Prostate gland (tissue), 2 donors: ENCODE measurements around the gene CCL18. TPM values are rescaled to one million over a fixed set of nuclear protein-coding genes. Genes with fewer than 3 reads are reported as not detected.
"Not testable (repeated sequence)": the region's sequence is repeated elsewhere in the genome, so short reads cannot be mapped to it uniquely, and the experiment has no call there.

Experiments used
- DNase-seq: peaks from one replicate; pipeline ENCODE4 v3.0.0-alpha.2; 2019; ENCODE audit warnings: low spot score
- H3K27ac ChIP-seq, 2 donors: fragments of 200-600 bp; sonication (generic); 2 replicates each; pipeline ENCODE4 v1.5.1; 2017 to 2019
- H3K27me3 ChIP-seq: fragments of 200-600 bp; sonication (generic); replicated peaks from 2 replicates; pipeline ENCODE4 v1.5.1; 2019; ENCODE audit not compliant: insufficient read depth
- H3K36me3 ChIP-seq, 2 donors: fragments of 200-600 bp; sonication (generic); 1 replicate in 1 of 2; 2 replicates in 1 of 2; pipeline versions ENCODE4 v1.5.1 to v1.8.1; 2017 to 2019
- H3K4me1 ChIP-seq: fragments of 200-600 bp; sonication (generic); replicated peaks from 2 replicates; pipeline ENCODE4 v1.5.1; 2019
- H3K4me3 ChIP-seq, 2 donors: fragments of 200-600 bp; sonication (generic); 2 replicates each; pipeline ENCODE4 v1.5.1; 2017 to 2019
- H3K9me3 ChIP-seq: fragments of 200-600 bp; sonication (generic); 2 replicates; pipeline ENCODE4 v1.5.1; 2017
- POLR2A ChIP-seq: fragments of 450-650 bp; IDR thresholded peaks from one replicate; pipeline ENCODE4 v1.6.1; 2016; ENCODE audit warnings: antibody characterized with exemption, mild to moderate bottlenecking
- POLR2AphosphoS5 ChIP-seq: sonication (generic); formaldehyde crosslinking; IDR thresholded peaks from one replicate; pipeline ENCODE4 v1.6.1; 2017; ENCODE audit warnings: antibody characterized with exemption
- WGBS: methylation state at CpG from one replicate; pipeline ENCODE4 v1.1.5; 2018; 5-methylcytosine and 5-hydroxymethylcytosine counted together
- intact Hi-C: fragments of 100-400 bp; cut with DNase I; formaldehyde crosslinking; loops from one replicate; pipeline ENCODE4 v1.14.2; 2022
- total RNA-seq, 2 donors: library from RNA; depleted of rRNA; stranded (reverse); fragments of >200 nt; gene quantifications; one replicate each; pipeline ENCODE4 v1.1.0, GENCODE V29; 2016
- TF ChIP-seq, protein P1 (sequence below), 4 experiments: fragments of 200-600 bp in 2 of 4; fragments of 450-650 bp in 2 of 4; sonication (generic) in 2 of 4; IDR thresholded peaks; 1 replicate in 3 of 4; 2 replicates in 1 of 4; pipeline ENCODE4 v1.5.1; 2016 to 2019; ENCODE audit warnings: antibody characterized with exemption in 4 of 4, mild to moderate bottlenecking in 2 of 4, moderate library complexity in 2 of 4

CCL18 gene
- total RNA-seq, 2 donors from 2014 or later: 2.4 TPM; not detected in 1

DNA sequence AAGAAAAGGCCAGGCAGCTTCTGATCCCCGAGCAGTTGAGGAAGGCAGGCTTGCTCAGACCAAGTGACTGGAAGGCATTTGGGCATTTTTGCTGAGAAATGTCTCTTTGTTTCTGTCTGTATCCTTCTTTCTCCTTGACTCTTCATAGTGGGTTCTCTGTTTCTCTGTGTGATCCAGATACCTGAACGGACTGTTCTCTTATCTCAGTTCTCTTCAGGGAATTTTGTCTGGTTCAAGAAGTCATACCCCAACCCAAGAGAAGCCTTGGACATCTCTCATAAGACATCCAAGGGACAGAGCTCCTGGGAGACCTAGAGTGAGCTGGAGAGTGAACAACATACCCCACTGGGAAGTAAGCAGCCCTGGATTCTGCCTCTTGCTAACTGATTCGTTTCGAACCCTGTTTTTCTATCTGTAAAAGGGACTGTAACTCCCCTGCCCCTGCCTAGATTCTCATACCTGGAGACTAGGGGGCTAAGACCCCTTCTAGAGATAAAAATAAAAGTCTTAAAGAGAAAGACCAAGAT, 25.3 kb downstream of the CCL18 start:
- WGBS: 77% methylated on average over 4 of the region's 4 CpGs
- no peak for DNase-seq
- no peak overlapping the region for H3K27ac ChIP-seq

GRCh38 chr17:36089888-36090836, 26.1 kb downstream of the CCL18 start, which contains the start of gene CCL3:
TSS of gene CCL3 (minus strand) at chr17:36090143. CDS start at chr17:36090058, 85 bp downstream.
- Histone ChIP-seq H3K27ac (no peak within 1 kb of the TSS), H3K4me3 (no peak within 1 kb of the TSS), H3K9me3 (no peaks in the 10 kb centered on the region), H3K36me3 (no peaks in the 10 kb centered on the region), H3K27me3 (no peaks in the 10 kb centered on the region), H3K4me1 (no peaks in the 10 kb centered on the region)
- WGBS: 63% methylated on average over 9 of the region's 9 CpGs
- DNase-seq: no peak
- TF ChIP-seq POLR2A: no peak
- no peak for TF ChIP-seq POLR2AphosphoS5
- TF ChIP-seq, protein P1, sequence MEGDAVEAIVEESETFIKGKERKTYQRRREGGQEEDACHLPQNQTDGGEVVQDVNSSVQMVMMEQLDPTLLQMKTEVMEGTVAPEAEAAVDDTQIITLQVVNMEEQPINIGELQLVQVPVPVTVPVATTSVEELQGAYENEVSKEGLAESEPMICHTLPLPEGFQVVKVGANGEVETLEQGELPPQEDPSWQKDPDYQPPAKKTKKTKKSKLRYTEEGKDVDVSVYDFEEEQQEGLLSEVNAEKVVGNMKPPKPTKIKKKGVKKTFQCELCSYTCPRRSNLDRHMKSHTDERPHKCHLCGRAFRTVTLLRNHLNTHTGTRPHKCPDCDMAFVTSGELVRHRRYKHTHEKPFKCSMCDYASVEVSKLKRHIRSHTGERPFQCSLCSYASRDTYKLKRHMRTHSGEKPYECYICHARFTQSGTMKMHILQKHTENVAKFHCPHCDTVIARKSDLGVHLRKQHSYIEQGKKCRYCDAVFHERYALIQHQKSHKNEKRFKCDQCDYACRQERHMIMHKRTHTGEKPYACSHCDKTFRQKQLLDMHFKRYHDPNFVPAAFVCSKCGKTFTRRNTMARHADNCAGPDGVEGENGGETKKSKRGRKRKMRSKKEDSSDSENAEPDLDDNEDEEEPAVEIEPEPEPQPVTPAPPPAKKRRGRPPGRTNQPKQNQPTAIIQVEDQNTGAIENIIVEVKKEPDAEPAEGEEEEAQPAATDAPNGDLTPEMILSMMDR (IDR thresholded peaks at IDR 0.05): no peak
- intact Hi-C loops: no loop called here

More for the DNA sequence above, 25.3 kb downstream of the CCL18 start:
- intact Hi-C loops: no loop called here
- Histone ChIP-seq H3K27me3 (no peaks in the 10 kb centered on the region), H3K4me1 (no peaks in the 10 kb centered on the region), H3K9me3 (no peaks in the 10 kb centered on the region), H3K36me3 (no peaks in the 10 kb centered on the region), H3K4me3 (no peak overlapping the region)
- TF ChIP-seq POLR2A (no peak), POLR2AphosphoS5 (no peak)
- TF ChIP-seq, protein P1 (IDR thresholded peaks at IDR 0.05): no peak

DNA sequence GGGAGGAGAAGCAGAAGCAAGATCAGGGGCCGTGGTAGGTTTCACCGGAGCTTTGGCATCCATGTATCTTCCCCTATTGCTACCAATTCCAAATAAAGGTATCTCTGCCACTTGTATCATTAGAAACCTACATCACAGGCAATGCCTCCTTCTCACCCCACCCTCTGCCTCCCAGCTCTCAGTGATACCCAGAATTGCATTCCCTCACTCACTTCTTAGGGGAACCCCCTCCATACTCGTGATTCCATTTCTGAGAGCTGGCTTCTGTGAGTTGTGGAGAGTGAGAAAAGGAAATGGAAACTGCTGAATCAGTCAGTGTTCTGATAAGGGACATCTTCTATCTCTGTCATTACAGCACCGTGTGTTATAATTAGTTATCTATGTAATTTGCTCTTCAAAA, 28.2 kb downstream of the CCL18 start:
- TF ChIP-seq POLR2AphosphoS5: no peak
- TF ChIP-seq, protein P1 (IDR thresholded peaks at IDR 0.05): no peak
- no peak for TF ChIP-seq POLR2A
- intact Hi-C loops: no loop called here
- no peak for DNase-seq
- 64% methylated on average over 4 of the region's 4 CpGs for WGBS
- no peaks in the 10 kb centered on the region for H3K9me3 ChIP-seq
- H3K4me1 ChIP-seq: no peaks in the 10 kb centered on the region
- no peak overlapping the region for H3K4me3 ChIP-seq
- no peaks in the 10 kb centered on the region for H3K27me3 ChIP-seq
- no peak overlapping the region for H3K27ac ChIP-seq
- no peaks in the 10 kb centered on the region for H3K36me3 ChIP-seq

DNA sequence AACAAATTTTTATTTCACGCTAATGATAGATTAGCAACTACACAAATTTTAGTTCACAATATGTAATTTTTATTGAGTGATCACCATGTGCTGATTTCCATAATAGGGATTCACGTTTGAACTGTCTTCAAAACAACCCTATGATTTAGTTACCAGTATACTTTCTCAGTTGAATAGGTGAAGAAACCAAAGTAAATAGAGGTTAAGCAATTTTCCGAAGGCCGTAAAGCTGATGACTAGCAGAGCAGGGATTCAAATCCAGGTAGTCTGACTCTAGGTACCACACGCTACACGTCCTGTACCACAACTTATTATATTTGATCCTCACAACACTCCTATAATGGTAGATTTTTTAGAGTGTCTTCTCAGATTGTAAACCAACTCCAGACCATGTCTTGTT, 28.6 kb downstream of the CCL18 start:
- not testable (repeated sequence) for H3K36me3 ChIP-seq

DNA sequence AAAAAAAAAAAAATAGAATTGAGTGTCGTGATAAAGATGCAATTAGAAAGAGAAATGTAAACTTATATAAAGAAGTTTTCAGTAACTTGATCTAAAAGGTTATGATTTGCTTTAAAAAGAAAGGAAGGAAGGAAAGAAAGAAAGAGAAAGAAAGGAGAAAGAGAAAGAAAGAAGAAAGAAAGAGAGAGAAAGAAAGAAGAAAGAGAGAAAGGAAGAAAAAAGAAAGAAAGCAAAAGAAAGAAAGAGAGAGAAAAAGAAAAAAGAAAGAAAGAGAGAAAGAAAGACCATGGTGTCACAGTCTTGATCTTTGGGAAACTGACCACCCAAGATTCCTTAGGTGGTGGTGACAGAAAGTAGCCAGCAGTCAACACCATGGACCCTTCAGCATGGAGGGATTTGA, 30.2 kb downstream of the CCL18 start:
- Histone ChIP-seq H3K36me3 (no peaks in the 10 kb centered on the region), H3K4me3 (no peak overlapping the region), H3K9me3 (no peaks in the 10 kb centered on the region), H3K27me3 (no peaks in the 10 kb centered on the region), H3K27ac (no peak overlapping the region), H3K4me1 (no peaks in the 10 kb centered on the region)
- intact Hi-C loops: no loop called here
- 82% methylated on average over 1 of the region's 1 CpG for WGBS
- TF ChIP-seq, protein P1 (IDR thresholded peaks at IDR 0.05): no peak
- TF ChIP-seq POLR2AphosphoS5: no peak
- TF ChIP-seq POLR2A: no peak
- no peak for DNase-seq

More for the DNA sequence above, 28.6 kb downstream of the CCL18 start:
- 67% methylated on average over 6 of the region's 6 CpGs for WGBS
- H3K27me3 ChIP-seq, intact Hi-C loops, DNase-seq, H3K27ac ChIP-seq, H3K4me1 ChIP-seq, H3K4me3 ChIP-seq, H3K9me3 ChIP-seq: not testable (repeated sequence)
